BJ (cell line): ENCODE measurements around the gene ZDHHC22. TPM values are rescaled to one million over a fixed set of nuclear protein-coding genes. Genes with fewer than 3 reads are reported as not detected.

ENCODE experiments used
- CTCF ChIA-PET: fragments of 350-600 bp; formaldehyde crosslinking; extraction: SDS; loops from one replicate; lab custom pipeline; 2021; ENCODE audit warnings: antibody characterized with exemption, inconsistent platforms; lab: Yijun Ruan, JAX
- POLR2A ChIA-PET: fragments of 300-600 bp; sonication (Branson Sonifier 250); formaldehyde crosslinking; extraction: SDS; loops from one replicate; lab custom pipeline; 2021; ENCODE audit warnings: antibody characterized with exemption; lab: Charles Lee
- DNase-seq: peaks from one replicate; pipeline ENCODE4 v3.0.0-alpha.2; 2011; ENCODE audit warnings: low read depth
- H3K27me3 ChIP-seq: 2 replicates; pipeline ENCODE4 v1.6.0; 2011; ENCODE audit warnings: low read length; ENCODE audit not compliant: control insufficient read depth, insufficient read depth
- H3K36me3 ChIP-seq: 2 replicates; pipeline ENCODE4 v1.5.1; 2011; ENCODE audit warnings: low read length; ENCODE audit not compliant: control insufficient read depth, insufficient read depth
- H3K4me3 ChIP-seq: 2 replicates; pipeline ENCODE4 v1.5.1; 2011; ENCODE audit warnings: low read depth, mild to moderate bottlenecking, control low read depth, low read length
- polyA plus RNA-seq: library from polyadenylated mRNA; depleted of rRNA; stranded (reverse); fragments of >200 nt; gene quantifications from 2 replicates; pipeline ENCODE4 v1.2.3, GENCODE V29; 2011
- TF ChIP-seq, protein P1 (sequence below): IDR thresholded peaks from 2 replicates; pipeline ENCODE4 v1.5.1; 2011; ENCODE audit warnings: low read depth, mild to moderate bottlenecking, control low read depth, inconsistent platforms, low read length, moderate library complexity; ENCODE audit not compliant: insufficient read depth

ZDHHC22 gene
- polyA plus RNA-seq, 1 experiment: not detected

DNA sequence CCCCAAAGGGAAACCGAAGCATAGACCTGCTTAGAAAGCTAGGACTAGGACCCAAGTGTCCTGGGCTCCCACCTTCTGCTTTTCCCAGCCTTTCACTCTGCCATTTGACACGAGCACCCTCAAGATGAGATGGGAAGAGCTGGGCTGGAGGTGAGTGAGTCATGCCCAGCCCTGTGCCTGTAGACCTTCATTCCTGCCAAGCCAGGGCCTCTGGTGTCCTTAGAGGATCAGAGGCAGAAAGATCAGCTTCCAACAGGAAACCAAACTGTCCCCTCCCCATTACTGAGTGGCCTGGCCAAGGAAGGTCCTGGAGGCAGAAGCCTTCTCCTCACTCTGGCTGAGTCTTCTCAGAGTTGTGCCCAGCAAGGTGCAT lies 43.5 kb upstream of the ZDHHC22 start:
- Histone ChIP-seq H3K4me3 (no peak overlapping the region), H3K36me3 (no peaks in the 10 kb centered on the region), H3K27me3 (peaks cover 15% of the 10 kb centered on the region)
- TF ChIP-seq, protein P1, sequence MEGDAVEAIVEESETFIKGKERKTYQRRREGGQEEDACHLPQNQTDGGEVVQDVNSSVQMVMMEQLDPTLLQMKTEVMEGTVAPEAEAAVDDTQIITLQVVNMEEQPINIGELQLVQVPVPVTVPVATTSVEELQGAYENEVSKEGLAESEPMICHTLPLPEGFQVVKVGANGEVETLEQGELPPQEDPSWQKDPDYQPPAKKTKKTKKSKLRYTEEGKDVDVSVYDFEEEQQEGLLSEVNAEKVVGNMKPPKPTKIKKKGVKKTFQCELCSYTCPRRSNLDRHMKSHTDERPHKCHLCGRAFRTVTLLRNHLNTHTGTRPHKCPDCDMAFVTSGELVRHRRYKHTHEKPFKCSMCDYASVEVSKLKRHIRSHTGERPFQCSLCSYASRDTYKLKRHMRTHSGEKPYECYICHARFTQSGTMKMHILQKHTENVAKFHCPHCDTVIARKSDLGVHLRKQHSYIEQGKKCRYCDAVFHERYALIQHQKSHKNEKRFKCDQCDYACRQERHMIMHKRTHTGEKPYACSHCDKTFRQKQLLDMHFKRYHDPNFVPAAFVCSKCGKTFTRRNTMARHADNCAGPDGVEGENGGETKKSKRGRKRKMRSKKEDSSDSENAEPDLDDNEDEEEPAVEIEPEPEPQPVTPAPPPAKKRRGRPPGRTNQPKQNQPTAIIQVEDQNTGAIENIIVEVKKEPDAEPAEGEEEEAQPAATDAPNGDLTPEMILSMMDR: no peak
- DNase-seq: no peak
- ChIA-PET CTCF (interaction anchor here (1.5 kb wide), 1 partner anchor 12 kb away, joined by 4 read pairs; no protein-coding TSS in a partner anchor), POLR2A (no interaction called here)

DNA sequence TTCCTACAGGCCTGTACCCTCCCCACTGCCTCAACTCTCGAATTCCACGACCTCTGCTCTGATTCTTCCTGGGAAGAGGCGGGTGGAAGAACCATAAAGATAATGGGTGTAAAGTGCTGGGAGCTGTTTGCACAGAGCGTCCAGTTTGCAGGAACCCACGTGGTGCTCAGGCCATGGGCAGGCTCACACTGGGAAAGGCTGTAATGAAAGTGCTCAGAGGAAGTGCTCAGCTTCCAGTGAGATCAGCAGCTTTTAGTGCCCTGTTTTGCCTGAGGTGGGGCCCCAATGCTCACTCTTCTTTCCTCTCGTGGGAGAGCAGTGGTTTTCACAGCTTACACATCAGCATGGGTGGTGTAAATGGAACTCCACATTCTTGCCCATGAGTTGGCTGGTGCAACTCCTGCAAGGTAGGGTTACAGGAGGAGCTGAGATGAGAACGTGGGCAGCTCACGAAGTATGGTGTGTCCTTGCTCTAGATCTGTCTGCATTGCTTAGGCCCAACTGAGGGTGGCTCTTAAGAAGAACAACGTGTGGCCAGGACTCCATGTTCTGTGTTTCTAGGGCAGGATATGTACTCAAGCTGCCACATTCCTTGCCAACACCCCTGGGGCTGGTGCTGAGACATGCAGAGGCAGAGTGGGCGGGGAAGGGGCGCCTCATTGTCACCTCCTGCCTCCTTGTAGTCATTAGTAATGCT lies 43.0 kb upstream of the ZDHHC22 start:
- ChIA-PET CTCF (interaction anchor here (1.2 to 1.5 kb wide), 2 partner anchors 12 to 13 kb away, joined by 3 to 4 read pairs; no protein-coding TSS in a partner anchor), POLR2A (no interaction called here)
- no peak overlapping the region for H3K4me3 ChIP-seq
- TF ChIP-seq, protein P1: no peak
- no peaks in the 10 kb centered on the region for H3K36me3 ChIP-seq
- peaks cover 15% of the 10 kb centered on the region for H3K27me3 ChIP-seq
- DNase-seq: no peak

DNA sequence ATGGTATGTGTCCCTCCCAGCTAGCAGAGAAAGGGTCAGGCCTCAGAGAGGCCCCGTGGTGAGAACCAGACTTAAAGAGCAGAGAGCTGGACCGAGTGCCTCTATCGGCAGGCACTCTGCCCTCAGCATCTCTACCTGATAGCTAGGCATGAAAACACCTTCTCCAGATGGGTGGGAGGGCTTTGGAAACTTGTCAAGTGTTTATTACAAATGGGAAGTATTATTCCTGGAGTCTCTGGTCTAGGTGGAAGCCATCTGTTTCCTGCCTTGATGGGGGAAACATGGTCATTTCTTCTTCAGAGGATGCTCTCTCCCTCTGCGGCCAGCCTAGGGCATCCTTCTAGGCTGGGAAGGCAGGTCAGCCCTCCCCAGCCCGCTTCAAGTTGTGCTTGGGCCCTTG lies 42.3 kb upstream of the ZDHHC22 start:
- CTCF ChIA-PET: interaction anchor here (1.2 to 1.5 kb wide), 2 partner anchors 11 to 14 kb away, joined by 3 to 4 read pairs; no protein-coding TSS in a partner anchor
- TF ChIP-seq, protein P1: no peak
- DNase-seq: no peak
- POLR2A ChIA-PET: no interaction called here
- peaks cover 15% of the 10 kb centered on the region for H3K27me3 ChIP-seq
- H3K36me3 ChIP-seq: no peaks in the 10 kb centered on the region
- no peak overlapping the region for H3K4me3 ChIP-seq

DNA sequence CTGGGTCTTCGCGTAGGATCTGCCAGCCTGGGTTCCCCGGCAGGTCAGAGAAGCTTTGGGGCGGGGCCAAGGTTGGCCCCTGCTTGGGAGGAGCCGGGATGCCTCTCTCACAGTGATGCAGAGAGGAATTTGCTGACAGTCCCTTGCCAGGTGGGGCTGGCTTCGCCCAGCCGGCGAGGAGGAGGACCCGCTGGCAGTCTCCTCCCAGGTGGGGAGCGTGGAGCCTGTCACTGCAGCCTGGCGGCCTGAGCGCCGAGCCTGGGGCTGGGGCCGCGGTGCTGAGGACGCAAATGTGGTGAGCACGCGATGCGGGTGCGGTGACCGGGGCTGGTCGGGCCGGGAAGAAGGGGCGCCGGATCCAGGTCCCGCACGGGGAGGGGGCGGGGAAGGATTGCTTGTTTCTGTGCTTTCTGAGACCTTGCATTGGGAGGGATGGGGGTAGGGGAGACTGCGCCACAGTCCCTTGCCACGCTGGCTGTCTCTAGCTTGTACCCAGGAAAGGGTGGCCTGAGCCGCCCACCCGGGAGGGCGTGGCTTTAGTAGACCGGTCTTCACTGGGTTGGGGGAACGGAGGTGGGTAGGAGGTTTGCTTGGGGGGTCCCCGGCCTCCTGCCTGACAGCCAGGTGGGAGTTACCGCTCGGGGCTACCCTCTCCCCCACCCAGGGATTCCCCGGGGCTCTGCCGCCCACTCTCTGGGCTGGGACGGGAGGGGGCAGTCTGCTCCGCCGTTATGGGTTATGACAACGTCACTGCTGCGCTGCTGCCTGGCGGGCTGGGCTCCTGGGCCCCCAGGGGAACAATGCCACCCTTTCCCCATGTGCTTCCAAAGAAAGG lies 40.2 kb upstream of the ZDHHC22 start, which contains the start of gene TMEM63C:
TSS of gene TMEM63C (plus strand) at position 196 of the 835 bp plus-strand sequence. CDS start 37,016 bp downstream, outside the sequence.
- DNase-seq: no peak
- ChIA-PET CTCF (no interaction called here), POLR2A (no interaction called here)

More for the DNA sequence above, 40.2 kb upstream of the ZDHHC22 start, which contains the start of gene TMEM63C:
- H3K4me3 ChIP-seq: no peak within 1 kb of the TSS
- H3K27me3 ChIP-seq: peaks cover 15% of the 10 kb centered on the region
- H3K36me3 ChIP-seq: no peaks in the 10 kb centered on the region
- TF ChIP-seq, protein P1: no peak
